ENCODE data around the gene USP25. TPM values are rescaled to one million over a fixed set of nuclear protein-coding genes. Genes with fewer than 3 reads are reported as not detected.

The USP25 gene
- total and polyA plus RNA-seq, 8 donors: 37.2 to 51.9 (median 44.9) TPM

DNA sequence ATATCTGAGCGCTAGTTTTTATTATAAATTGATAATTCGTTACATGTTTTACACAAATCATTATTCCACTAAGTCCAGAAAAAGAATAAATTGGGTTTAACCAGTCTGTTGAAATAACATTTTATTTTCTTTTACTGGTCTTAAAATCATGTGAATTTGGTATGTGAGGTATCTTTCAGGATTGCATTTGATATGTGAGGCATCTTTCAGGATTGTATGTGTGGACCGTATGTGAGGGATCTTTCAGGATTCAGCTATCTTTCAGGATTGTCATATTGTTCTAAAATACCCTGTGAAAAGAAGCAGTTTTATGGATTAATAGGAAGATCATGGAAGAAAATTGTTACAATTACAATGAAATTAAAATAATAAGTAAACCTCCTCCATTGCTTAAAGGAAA, 42.9 kb downstream of the USP25 start:
- Histone ChIP-seq H3K36me3 (no peaks in the 10 kb centered on the region), H3K4me3 (no peak overlapping the region), H3K9me3 (no peaks in the 10 kb centered on the region), H3K27me3 (no peaks in the 10 kb centered on the region), H3K4me1 (peaks cover 7 to 32% of the 10 kb centered on the region in 2 donors), H3K27ac (no peak overlapping the region)
- ATAC-seq: no peak
- no peak for DNase-seq
- intact Hi-C loops (cut with DNase I): no loop called here
- TF ChIP-seq, protein P1, sequence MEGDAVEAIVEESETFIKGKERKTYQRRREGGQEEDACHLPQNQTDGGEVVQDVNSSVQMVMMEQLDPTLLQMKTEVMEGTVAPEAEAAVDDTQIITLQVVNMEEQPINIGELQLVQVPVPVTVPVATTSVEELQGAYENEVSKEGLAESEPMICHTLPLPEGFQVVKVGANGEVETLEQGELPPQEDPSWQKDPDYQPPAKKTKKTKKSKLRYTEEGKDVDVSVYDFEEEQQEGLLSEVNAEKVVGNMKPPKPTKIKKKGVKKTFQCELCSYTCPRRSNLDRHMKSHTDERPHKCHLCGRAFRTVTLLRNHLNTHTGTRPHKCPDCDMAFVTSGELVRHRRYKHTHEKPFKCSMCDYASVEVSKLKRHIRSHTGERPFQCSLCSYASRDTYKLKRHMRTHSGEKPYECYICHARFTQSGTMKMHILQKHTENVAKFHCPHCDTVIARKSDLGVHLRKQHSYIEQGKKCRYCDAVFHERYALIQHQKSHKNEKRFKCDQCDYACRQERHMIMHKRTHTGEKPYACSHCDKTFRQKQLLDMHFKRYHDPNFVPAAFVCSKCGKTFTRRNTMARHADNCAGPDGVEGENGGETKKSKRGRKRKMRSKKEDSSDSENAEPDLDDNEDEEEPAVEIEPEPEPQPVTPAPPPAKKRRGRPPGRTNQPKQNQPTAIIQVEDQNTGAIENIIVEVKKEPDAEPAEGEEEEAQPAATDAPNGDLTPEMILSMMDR (IDR thresholded peaks at IDR 0.05): no peak

DNA sequence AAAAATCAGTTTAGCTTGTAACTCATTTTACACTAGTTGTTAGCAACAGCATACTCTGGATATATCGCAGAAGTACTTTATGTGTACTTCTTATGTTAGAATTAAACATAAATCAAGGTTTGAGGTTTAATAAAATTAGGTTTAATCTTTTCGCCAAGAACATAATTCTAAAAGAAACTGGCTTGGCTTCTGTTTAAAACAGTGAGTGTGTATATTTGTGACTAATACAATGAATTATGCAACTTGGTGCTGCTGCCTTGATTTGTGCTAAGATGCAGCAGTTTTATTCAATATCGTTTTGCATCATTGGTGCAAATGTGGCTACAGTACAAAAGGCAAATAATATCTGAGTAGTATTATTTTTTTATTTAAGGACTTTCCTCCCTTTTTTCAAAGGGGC, 44.8 kb downstream of the USP25 start:
- H3K36me3 ChIP-seq: no peaks in the 10 kb centered on the region
- no peak for DNase-seq
- no peaks in the 10 kb centered on the region for H3K27me3 ChIP-seq
- peaks cover 7 to 29% of the 10 kb centered on the region in 2 donors for H3K4me1 ChIP-seq
- ATAC-seq: peak; percentile 27
- H3K4me3 ChIP-seq: no peak overlapping the region
- H3K9me3 ChIP-seq: no peaks in the 10 kb centered on the region
- no peak overlapping the region for H3K27ac ChIP-seq
- intact Hi-C loops (cut with DNase I): no loop called here
- TF ChIP-seq, protein P1 (IDR thresholded peaks at IDR 0.05): no peak

DNA sequence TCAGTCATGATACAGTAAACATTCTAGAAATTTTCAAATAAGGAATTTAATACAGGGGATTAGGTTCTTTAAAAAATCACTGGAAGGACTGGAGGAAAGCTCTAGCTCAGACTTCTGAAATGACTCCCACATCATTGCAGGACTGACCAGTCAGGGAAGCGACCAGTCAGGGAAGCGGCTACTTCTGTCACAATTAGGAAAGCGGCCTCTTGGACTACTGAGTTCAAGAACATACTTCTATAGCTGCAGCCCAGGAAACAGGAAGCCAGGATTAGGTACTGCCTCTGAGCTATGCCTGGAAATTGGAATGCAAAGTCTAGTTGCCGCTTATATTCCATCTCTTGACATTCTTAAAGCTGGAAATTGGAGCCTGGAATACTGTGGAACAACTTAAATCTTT, 45.5 kb downstream of the USP25 start:
- intact Hi-C loops (cut with DNase I): no loop called here
- ATAC-seq: no peak
- H3K27ac ChIP-seq: no peak overlapping the region

DNA sequence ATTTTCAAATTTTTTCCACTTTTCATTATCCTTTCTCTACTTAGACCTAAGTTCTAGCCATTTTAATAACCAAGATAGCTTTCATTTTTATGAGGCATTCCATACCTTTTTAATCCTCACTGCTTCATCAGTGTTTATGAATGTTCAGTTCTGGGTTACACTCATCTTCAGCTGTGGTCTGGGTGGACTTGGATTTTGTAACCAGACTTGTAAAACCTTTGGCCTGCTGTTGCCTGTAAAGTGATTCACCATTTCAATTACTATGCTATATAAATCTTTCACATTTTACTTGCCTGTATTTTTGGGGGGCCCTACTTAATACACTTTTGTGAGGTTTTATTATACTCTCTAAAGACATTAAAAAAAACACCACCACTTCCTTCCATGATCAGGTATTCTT, 46.2 kb downstream of the USP25 start:
- ATAC-seq (no peak), DNase-seq (no peak)
- Histone ChIP-seq H3K4me1 (peaks cover 0 to 28% of the 10 kb centered on the region in 2 donors), H3K4me3 (no peak overlapping the region), H3K36me3 (no peaks in the 10 kb centered on the region), H3K27ac (no peak overlapping the region), H3K27me3 (no peaks in the 10 kb centered on the region), H3K9me3 (no peaks in the 10 kb centered on the region)
- TF ChIP-seq, protein P1 (IDR thresholded peaks at IDR 0.05): no peak
- intact Hi-C loops (cut with DNase I): no loop called here

More for the DNA sequence above, 45.5 kb downstream of the USP25 start:
- TF ChIP-seq, protein P1 (IDR thresholded peaks at IDR 0.05): no peak
- H3K9me3 ChIP-seq: no peaks in the 10 kb centered on the region
- no peaks in the 10 kb centered on the region for H3K27me3 ChIP-seq
- H3K4me1 ChIP-seq: peaks cover 6 to 29% of the 10 kb centered on the region in 2 donors
- no peak for DNase-seq
- H3K36me3 ChIP-seq: no peaks in the 10 kb centered on the region
- no peak overlapping the region for H3K4me3 ChIP-seq

DNA sequence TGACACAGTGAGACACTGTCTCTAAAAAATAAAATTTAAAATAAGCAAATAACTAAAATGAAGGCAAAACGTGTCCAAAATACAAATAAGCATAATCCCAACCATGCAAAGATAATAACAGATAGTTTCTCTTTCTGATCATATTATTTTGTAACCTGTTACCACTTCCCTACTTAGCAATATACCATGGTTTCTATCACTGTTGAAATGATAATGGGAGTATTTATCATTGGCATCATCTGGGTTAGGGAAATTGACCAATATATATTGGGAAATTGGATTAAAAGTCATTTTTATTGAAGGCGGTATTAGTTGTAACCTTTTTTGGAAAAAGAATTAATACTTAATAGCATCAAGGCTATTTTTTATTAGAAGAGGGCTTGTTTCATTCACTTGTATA, 47.0 kb downstream of the USP25 start:
- H3K4me3 ChIP-seq: no peak overlapping the region
- no peak overlapping the region for H3K27ac ChIP-seq
- ATAC-seq: no peak
- no peak for DNase-seq
- no peaks in the 10 kb centered on the region for H3K27me3 ChIP-seq
- TF ChIP-seq, protein P1 (IDR thresholded peaks at IDR 0.05): no peak
- no peaks in the 10 kb centered on the region for H3K9me3 ChIP-seq
- intact Hi-C loops (cut with DNase I): no loop called here
- H3K36me3 ChIP-seq: peaks cover 0 to 6% of the 10 kb centered on the region in 2 donors
- H3K4me1 ChIP-seq: peaks cover 0 to 22% of the 10 kb centered on the region in 2 donors

Measured in left lung (tissue), 10 donors.